Measurements from ENCODE around the gene FGR.

Gene FGR

GRCh38 chr1:27599605-27600497, 35.1 kb downstream of the FGR start:
- Histone ChIP-seq H3K4me1 (ENCODE audit: control insufficient read depth, insufficient read depth, low read length) (peaks cover 15% of the 10 kb centered on the region), H3K27ac (ENCODE audit: low read length) (no peak overlapping the region)
- no CpG with 5 or more reads among the region's 9 CpGs for WGBS (ENCODE audit: insufficient coverage, insufficient read length)

DNA sequence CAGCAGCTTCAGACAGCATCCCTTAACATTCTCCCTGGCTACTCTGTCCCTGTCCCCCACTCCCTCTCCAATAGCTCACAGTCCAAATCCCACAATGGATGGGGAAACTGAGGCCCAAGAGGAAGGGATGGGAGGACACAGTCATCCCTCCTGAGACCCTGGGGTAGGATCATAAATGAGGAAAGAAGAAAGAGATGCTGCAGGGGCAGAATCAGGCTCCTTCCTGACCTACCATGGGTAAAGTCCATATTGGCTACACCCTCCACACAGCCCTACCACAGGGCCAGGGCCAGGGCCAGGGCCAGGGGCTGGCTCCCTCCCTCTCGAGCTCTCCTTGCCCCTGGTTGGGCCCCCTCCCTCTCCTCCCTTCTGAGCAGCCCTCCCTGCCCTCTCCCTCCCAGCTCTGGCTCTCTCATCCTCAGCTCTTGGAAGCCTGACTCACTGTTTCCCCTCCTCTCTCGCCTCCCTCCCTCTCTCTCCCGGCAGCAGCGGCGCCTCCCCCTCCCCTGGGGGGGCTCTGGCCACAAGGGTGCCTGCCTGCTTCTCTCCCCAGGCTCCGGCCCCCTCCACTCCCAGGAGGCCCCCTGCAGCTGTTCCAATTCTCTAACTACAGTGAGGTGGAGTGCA, 36.0 kb downstream of the FGR start:
- Histone ChIP-seq H3K36me3 (ENCODE audit: control insufficient read depth, insufficient read depth, low read length) (no peaks in the 10 kb centered on the region), H3K9me3 (ENCODE audit: control insufficient read depth, insufficient read depth, low read length) (no peaks in the 10 kb centered on the region), H3K4me1 (ENCODE audit: control insufficient read depth, insufficient read depth, low read length) (peaks cover 18% of the 10 kb centered on the region), H3K4me3 (ENCODE audit: low read length) (no peak overlapping the region), H3K27ac (ENCODE audit: low read length) (no peak overlapping the region), H3K27me3 (ENCODE audit: control insufficient read depth, insufficient read depth, low read length) (no peaks in the 10 kb centered on the region)
- DNase-seq (ENCODE audit: low read depth, low spot score), result no peak
- no CpG with 5 or more reads among the region's 6 CpGs for WGBS (ENCODE audit: insufficient coverage, insufficient read length)

More at GRCh38 chr1:27599605-27600497, 35.1 kb downstream of the FGR start:
- Histone ChIP-seq H3K9me3 (ENCODE audit: control insufficient read depth, insufficient read depth, low read length) (no peaks in the 10 kb centered on the region), H3K27me3 (ENCODE audit: control insufficient read depth, insufficient read depth, low read length) (no peaks in the 10 kb centered on the region), H3K4me3 (ENCODE audit: low read length) (no peak overlapping the region), H3K36me3 (ENCODE audit: control insufficient read depth, insufficient read depth, low read length) (no peaks in the 10 kb centered on the region)
- no peak for DNase-seq (ENCODE audit: low read depth, low spot score)

DNA sequence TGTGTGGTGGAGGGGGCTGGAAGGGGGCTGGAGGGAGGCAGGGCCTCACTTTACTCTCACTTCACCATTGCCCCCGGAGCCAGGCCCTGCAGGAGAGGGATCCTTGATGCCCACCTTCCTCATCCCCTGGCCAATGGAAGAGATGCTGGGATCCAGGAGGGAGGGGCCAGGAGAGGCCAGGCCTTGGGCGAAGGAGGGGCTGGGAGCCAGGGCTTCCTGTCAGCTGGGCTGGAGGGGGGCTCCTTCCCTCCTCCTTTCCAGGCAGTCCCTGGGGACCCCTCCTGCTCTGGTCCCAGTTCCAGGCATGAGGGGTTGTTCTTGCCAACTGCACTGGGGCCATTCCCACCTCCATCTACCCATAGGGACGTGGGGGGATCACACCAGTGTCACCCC, 36.7 kb downstream of the FGR start:
- H3K9me3 ChIP-seq (ENCODE audit: control insufficient read depth, insufficient read depth, low read length), result no peaks in the 10 kb centered on the region
- no peaks in the 10 kb centered on the region; the same call in 1 of the 2 replicates for H3K36me3 ChIP-seq (ENCODE audit: control insufficient read depth, insufficient read depth, low read length)
- no peaks in the 10 kb centered on the region for H3K27me3 ChIP-seq (ENCODE audit: control insufficient read depth, insufficient read depth, low read length)
- no peak for DNase-seq (ENCODE audit: low read depth, low spot score)
- H3K4me3 ChIP-seq (ENCODE audit: low read length), result no peak overlapping the region
- H3K4me1 ChIP-seq (ENCODE audit: control insufficient read depth, insufficient read depth, low read length), result peaks cover 23% of the 10 kb centered on the region
- H3K27ac ChIP-seq (ENCODE audit: low read length), result no peak overlapping the region
- no CpG with 5 or more reads among the region's 3 CpGs for WGBS (ENCODE audit: insufficient coverage, insufficient read length)

DNA sequence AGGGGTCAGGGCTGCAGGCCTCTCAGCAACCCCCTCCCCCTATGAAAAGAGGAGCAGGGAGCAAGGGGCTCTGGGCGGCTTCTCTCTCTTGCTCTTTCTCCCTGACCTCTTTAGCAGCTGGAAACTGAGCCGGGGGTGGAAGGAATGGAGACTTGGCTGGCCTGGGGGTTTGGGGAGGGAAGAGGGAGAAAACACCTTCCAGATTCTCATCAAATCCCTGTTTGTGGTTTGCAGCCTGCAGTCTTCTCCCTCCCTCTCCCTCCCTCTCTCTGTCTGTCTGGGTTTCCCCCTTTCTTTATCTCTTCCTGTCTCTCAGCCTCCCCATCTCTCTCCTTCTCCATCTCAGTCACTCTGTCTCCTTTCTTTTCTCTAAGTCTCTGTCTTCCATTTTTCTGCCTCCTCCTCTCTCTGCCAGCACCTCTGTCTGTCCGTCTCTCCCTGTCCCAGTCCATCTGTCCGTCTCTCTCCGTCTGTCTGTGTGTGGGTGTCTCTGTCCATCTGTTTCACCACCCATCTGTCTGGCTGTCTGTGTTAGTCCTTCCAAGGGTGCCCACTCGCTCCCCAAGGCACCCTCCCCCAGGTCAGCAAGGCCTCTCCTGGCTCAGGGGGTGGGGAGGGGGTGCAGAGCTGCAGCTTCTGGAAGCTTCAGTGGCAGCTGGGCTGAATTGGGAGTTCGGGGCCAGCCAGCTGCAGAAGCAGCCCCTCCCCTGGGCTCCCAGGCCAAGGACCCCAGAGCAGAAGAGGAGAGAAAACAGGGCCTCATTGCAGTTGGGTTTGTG, 37.3 kb downstream of the FGR start:
- H3K9me3 ChIP-seq (ENCODE audit: control insufficient read depth, insufficient read depth, low read length), result no peaks in the 10 kb centered on the region
- DNase-seq (ENCODE audit: low read depth, low spot score), result no peak
- WGBS (ENCODE audit: insufficient coverage, insufficient read length), result no CpG with 5 or more reads among the region's 7 CpGs
- peaks cover 26% of the 10 kb centered on the region for H3K4me1 ChIP-seq (ENCODE audit: control insufficient read depth, insufficient read depth, low read length)
- no peaks in the 10 kb centered on the region; the same call in 1 of the 2 replicates for H3K36me3 ChIP-seq (ENCODE audit: control insufficient read depth, insufficient read depth, low read length)
- H3K4me3 ChIP-seq (ENCODE audit: low read length), result no peak overlapping the region
- no peak overlapping the region for H3K27ac ChIP-seq (ENCODE audit: low read length)
- no peaks in the 10 kb centered on the region for H3K27me3 ChIP-seq (ENCODE audit: control insufficient read depth, insufficient read depth, low read length)

DNA sequence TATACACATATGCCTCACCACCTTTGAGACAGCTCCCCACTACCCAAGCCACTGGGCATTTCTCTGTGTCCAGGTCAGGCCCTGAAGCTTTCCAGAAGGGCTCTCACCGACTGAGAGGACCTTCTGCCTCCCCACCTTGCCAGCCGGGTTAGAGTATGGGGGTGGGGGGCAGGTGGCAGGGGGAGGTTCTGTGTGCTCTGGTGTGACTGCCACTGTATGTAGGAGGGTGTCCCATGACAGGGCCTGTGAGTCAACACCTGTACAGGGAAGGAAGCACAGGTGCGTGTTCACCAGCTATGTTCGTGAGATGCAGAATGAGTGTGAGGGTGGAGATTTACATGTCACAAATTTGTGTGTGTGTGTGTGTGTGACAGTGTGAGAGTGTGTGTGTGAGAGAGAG, 38.0 kb downstream of the FGR start:
- H3K27ac ChIP-seq (ENCODE audit: low read length), result no peak overlapping the region
- no peak overlapping the region for H3K4me3 ChIP-seq (ENCODE audit: low read length)
- WGBS (ENCODE audit: insufficient coverage, insufficient read length), result no CpG with 5 or more reads among the region's 4 CpGs
- no peaks in the 10 kb centered on the region for H3K9me3 ChIP-seq (ENCODE audit: control insufficient read depth, insufficient read depth, low read length)
- no peaks in the 10 kb centered on the region; the same call in 1 of the 2 replicates for H3K36me3 ChIP-seq (ENCODE audit: control insufficient read depth, insufficient read depth, low read length)
- H3K4me1 ChIP-seq (ENCODE audit: control insufficient read depth, insufficient read depth, low read length), result peaks cover 25% of the 10 kb centered on the region
- no peaks in the 10 kb centered on the region for H3K27me3 ChIP-seq (ENCODE audit: control insufficient read depth, insufficient read depth, low read length)
- no peak for DNase-seq (ENCODE audit: low read depth, low spot score)

DNA sequence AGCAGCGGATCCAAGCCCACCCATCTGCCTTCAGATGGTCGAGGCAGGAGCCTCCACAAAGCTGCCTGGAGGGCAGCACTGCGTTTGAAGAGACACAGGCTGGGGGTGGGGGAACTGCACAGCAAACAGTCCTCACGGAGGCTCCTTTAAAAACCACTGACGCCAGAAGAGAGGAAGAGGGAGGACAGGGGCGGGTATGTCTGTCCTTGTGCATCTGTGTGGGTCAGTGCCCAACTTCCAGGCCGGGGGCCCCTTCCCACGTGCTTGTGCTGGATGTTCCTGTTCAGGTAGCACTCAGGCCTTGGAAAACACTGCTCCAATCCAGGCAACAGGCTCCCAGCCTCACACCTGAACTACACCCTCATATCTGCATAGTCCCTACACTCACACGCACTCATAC, 38.7 kb downstream of the FGR start:
- H3K4me3 ChIP-seq (ENCODE audit: low read length), result no peak overlapping the region
- H3K27ac ChIP-seq (ENCODE audit: low read length), result no peak overlapping the region
- H3K4me1 ChIP-seq (ENCODE audit: control insufficient read depth, insufficient read depth, low read length), result peaks cover 21% of the 10 kb centered on the region
- no peak for DNase-seq (ENCODE audit: low read depth, low spot score)
- no peaks in the 10 kb centered on the region; the same call in 1 of the 2 replicates for H3K36me3 ChIP-seq (ENCODE audit: control insufficient read depth, insufficient read depth, low read length)
- no CpG with 5 or more reads among the region's 9 CpGs for WGBS (ENCODE audit: insufficient coverage, insufficient read length)
- no peaks in the 10 kb centered on the region for H3K9me3 ChIP-seq (ENCODE audit: control insufficient read depth, insufficient read depth, low read length)
- no peaks in the 10 kb centered on the region for H3K27me3 ChIP-seq (ENCODE audit: control insufficient read depth, insufficient read depth, low read length)

DNA sequence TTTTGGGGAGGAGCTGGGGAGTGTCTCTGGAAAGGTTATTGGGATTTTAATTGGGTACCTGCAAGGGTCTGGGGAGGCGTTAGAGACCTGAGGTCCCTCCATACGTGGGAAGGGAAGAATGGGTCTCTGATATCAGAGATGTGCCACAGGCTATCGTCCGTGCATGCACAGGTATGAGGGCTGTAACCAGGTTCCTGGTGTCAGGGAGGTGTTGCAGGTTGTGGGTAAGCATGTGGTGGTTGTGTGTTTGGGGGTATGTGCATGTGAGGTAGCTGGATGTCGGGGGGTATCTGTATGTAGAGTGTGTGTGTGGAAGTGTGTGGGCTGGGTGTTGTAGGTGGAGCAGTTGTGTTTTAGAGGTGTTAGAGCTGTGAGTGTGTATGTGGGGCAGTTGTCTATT, 39.4 kb downstream of the FGR start:
- H3K9me3 ChIP-seq (ENCODE audit: control insufficient read depth, insufficient read depth, low read length), result no peaks in the 10 kb centered on the region
- WGBS (ENCODE audit: insufficient coverage, insufficient read length), result no CpG with 5 or more reads among the region's 5 CpGs
- DNase-seq (ENCODE audit: low read depth, low spot score), result no peak
- H3K36me3 ChIP-seq (ENCODE audit: control insufficient read depth, insufficient read depth, low read length), result no peaks in the 10 kb centered on the region; the same call in 1 of the 2 replicates
- H3K27ac ChIP-seq (ENCODE audit: low read length), result no peak overlapping the region
- H3K4me3 ChIP-seq (ENCODE audit: low read length), result no peak overlapping the region
- H3K27me3 ChIP-seq (ENCODE audit: control insufficient read depth, insufficient read depth, low read length), result no peaks in the 10 kb centered on the region
- H3K4me1 ChIP-seq (ENCODE audit: control insufficient read depth, insufficient read depth, low read length), result peaks cover 20% of the 10 kb centered on the region

GRCh38 chr1:27594564-27595510, 40.1 kb downstream of the FGR start:
- H3K9me3 ChIP-seq (ENCODE audit: control insufficient read depth, insufficient read depth, low read length), result no peaks in the 10 kb centered on the region
- H3K36me3 ChIP-seq (ENCODE audit: control insufficient read depth, insufficient read depth, low read length), result no peaks in the 10 kb centered on the region; the same call in 1 of the 2 replicates
- H3K4me3 ChIP-seq (ENCODE audit: low read length), result no peak overlapping the region
- H3K27ac ChIP-seq (ENCODE audit: low read length), result no peak overlapping the region
- H3K27me3 ChIP-seq (ENCODE audit: control insufficient read depth, insufficient read depth, low read length), result no peaks in the 10 kb centered on the region
- peaks cover 19% of the 10 kb centered on the region for H3K4me1 ChIP-seq (ENCODE audit: control insufficient read depth, insufficient read depth, low read length)
- WGBS (ENCODE audit: insufficient coverage, insufficient read length), result 100% methylated on average over 1 of the region's 17 CpGs
- no peak for DNase-seq (ENCODE audit: low read depth, low spot score)

DNA sequence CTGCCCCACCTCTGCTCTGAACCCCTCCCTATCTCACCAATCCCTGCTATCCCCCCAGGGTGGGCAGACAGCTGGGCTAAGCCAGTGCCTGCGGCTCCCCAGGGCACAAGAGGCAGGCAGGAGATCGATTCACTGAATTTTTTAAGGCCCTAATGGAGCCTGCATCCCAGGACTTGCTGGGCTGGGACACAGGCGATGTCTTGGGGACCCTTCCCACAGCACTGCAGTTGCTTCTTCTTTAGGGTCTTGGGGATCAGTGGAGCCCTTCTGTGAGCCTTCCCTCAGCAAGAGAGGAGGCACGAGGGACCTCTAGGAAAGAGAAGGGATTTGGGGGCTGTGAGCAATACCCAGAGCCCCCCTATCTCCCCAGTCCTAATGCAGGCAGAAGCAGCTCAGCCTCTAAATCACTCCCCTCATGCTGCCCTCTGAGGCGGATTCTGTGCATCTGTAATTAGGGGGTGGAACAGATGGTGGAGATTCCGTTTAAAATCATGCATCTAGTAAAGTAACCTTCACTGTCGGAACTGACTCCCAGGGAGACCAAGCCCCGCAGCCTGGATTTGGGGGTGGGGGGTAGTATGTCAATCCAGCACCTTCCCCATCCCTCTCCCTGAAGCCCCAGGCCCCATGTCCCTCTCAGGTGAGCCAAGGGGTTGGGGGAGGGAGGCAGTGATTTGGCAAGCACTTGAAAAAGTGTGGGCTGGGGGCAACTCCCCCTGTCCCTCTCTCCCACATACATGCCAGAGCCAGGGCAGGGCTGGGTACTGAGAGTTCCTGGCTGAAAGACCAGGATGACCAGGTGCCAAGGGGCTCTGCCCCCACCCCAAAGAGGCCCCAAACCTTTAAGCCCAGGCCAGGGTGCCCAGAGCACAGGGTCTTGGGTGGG, 41.1 kb downstream of the FGR start:
- Histone ChIP-seq H3K27ac (ENCODE audit: low read length) (no peak overlapping the region), H3K4me1 (ENCODE audit: control insufficient read depth, insufficient read depth, low read length) (peaks cover 19% of the 10 kb centered on the region), H3K27me3 (ENCODE audit: control insufficient read depth, insufficient read depth, low read length) (no peaks in the 10 kb centered on the region), H3K4me3 (ENCODE audit: low read length) (no peak overlapping the region), H3K9me3 (ENCODE audit: control insufficient read depth, insufficient read depth, low read length) (no peaks in the 10 kb centered on the region), H3K36me3 (ENCODE audit: control insufficient read depth, insufficient read depth, low read length) (peaks cover 5% of the 10 kb centered on the region)
- no CpG with 5 or more reads among the region's 8 CpGs for WGBS (ENCODE audit: insufficient coverage, insufficient read length)
- DNase-seq (ENCODE audit: low read depth, low spot score), result no peak

All from iPS DF 6.9 (cell line).